Uterus (tissue), 2 donors: ENCODE measurements around the gene PROC.

Experiments
- POLR2A ChIP-seq, 2 donors: fragments of 450-650 bp; IDR thresholded peaks; one replicate each; pipeline ENCODE4 v1.6.1; 2016; ENCODE audit warnings: antibody characterized with exemption in 2 of 2, mild to moderate bottlenecking in 1 of 2, moderate library complexity in 1 of 2
- TF ChIP-seq, protein P1 (sequence below), 4 experiments: fragments of 200-600 bp in 2 of 4; fragments of 450-650 bp in 2 of 4; sonication (generic) in 2 of 4; IDR thresholded peaks; one replicate each; pipeline ENCODE4 v1.5.1; 2016 to 2019; ENCODE audit warnings: antibody characterized with exemption in 4 of 4, mild to moderate bottlenecking in 2 of 4, moderate library complexity in 1 of 4

GRCh38 chr2:127423880-127424279 is 5.7 kb downstream of the PROC start:
- TF ChIP-seq, protein P1, sequence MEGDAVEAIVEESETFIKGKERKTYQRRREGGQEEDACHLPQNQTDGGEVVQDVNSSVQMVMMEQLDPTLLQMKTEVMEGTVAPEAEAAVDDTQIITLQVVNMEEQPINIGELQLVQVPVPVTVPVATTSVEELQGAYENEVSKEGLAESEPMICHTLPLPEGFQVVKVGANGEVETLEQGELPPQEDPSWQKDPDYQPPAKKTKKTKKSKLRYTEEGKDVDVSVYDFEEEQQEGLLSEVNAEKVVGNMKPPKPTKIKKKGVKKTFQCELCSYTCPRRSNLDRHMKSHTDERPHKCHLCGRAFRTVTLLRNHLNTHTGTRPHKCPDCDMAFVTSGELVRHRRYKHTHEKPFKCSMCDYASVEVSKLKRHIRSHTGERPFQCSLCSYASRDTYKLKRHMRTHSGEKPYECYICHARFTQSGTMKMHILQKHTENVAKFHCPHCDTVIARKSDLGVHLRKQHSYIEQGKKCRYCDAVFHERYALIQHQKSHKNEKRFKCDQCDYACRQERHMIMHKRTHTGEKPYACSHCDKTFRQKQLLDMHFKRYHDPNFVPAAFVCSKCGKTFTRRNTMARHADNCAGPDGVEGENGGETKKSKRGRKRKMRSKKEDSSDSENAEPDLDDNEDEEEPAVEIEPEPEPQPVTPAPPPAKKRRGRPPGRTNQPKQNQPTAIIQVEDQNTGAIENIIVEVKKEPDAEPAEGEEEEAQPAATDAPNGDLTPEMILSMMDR (IDR thresholded peaks at IDR 0.05): no peak
- no peak for TF ChIP-seq POLR2A (IDR thresholded peaks at IDR 0.05)
